B cell (primary cell): ENCODE data around the gene CGNL1. TPM values are rescaled to one million over a fixed set of nuclear protein-coding genes. Genes with fewer than 3 reads are reported as not detected.

ENCODE experiments used
- ATAC-seq: fragments of 200-7000 bp; cut with Tn5 transposase; one replicate; pipeline ENCODE4 v1.10.0; 2021; ENCODE audit warnings: low read depth, mild to moderate bottlenecking, moderate number of reproducible peaks, moderate library complexity
- CTCF ChIA-PET: fragments of 350-600 bp; sonication (Branson Sonifier 250); formaldehyde crosslinking; loops from one replicate; lab custom pipeline; 2021; ENCODE audit warnings: antibody characterized with exemption, inconsistent platforms; lab: Charles Lee
- POLR2A ChIA-PET: fragments of 350-600 bp; sonication (Branson Sonifier 250); formaldehyde crosslinking; loops from one replicate; lab custom pipeline; 2021; ENCODE audit warnings: antibody characterized with exemption; lab: Charles Lee
- DNase-seq: peaks from one replicate; pipeline ENCODE4 v3.0.0; 2013
- H2AFZ ChIP-seq: 2 replicates; pipeline ENCODE4 v1.6.1; 2012; ENCODE audit warnings: mild to moderate bottlenecking, low read depth, low read length; ENCODE audit not compliant: insufficient read depth, poor library complexity, severe bottlenecking
- H3K27ac ChIP-seq, 2 donors: 1 replicate in 1 of 2; 2 replicates in 1 of 2; pipeline ENCODE4 v1.5.1; 2012 to 2013; ENCODE audit warnings: low read length in 2 of 2, mild to moderate bottlenecking in 2 of 2, moderate library complexity in 1 of 2
- H3K27me3 ChIP-seq, 4 experiments: fragments of 200-600 bp in 1 of 4; sonication (generic) in 1 of 4; replicated peaks in 1 of 4; 1 replicate in 2 of 4; 2 replicates in 2 of 4; pipeline versions ENCODE4 v1.6.1 to v1.7.0; 2013 to 2016; ENCODE audit warnings: low read length in 3 of 4, mild to moderate bottlenecking in 2 of 4, mixed read lengths in 1 of 4, moderate library complexity in 1 of 4; ENCODE audit not compliant: insufficient read depth in 4 of 4, control insufficient read depth in 3 of 4; ENCODE audit errors: control extremely low read depth in 1 of 4
- H3K36me3 ChIP-seq, 2 experiments: replicated peaks in 1 of 2; 1 replicate in 1 of 2; 2 replicates in 1 of 2; pipeline versions ENCODE4 v1.6.1 to v1.7.1; 2013; ENCODE audit warnings: low read length in 1 of 2; ENCODE audit not compliant: insufficient read depth in 2 of 2, control insufficient read depth in 1 of 2; ENCODE audit errors: control extremely low read depth in 1 of 2, extremely low read depth in 1 of 2
- H3K4me1 ChIP-seq, 2 donors: fragments of 200-600 bp in 1 of 2; sonication (generic) in 1 of 2; 1 replicate in 1 of 2; 2 replicates in 1 of 2; pipeline versions ENCODE4 v1.5.1 to v1.6.1; 2013 to 2017; ENCODE audit warnings: low read length in 2 of 2; ENCODE audit not compliant: control insufficient read depth in 2 of 2, insufficient read depth in 2 of 2
- H3K4me2 ChIP-seq: replicated peaks from 2 replicates; pipeline ENCODE3; 2012; ENCODE audit warnings: mild to moderate bottlenecking, low read depth, low read length; ENCODE audit not compliant: poor library complexity, severe bottlenecking
- H3K4me3 ChIP-seq, 5 experiments: fragments of 200-600 bp in 1 of 5; sonication (generic) in 1 of 5; 1 replicate in 3 of 5; 2 replicates in 2 of 5; pipeline versions ENCODE4 v1.5.1 to v1.7.0; 2011 to 2016; ENCODE audit warnings: low read length in 4 of 5, mild to moderate bottlenecking in 4 of 5, low read depth in 2 of 5, control low read depth in 1 of 5, moderate library complexity in 1 of 5; ENCODE audit not compliant: insufficient read depth in 1 of 5; ENCODE audit errors: control extremely low read depth in 1 of 5, extremely low read depth in 1 of 5
- H3K79me2 ChIP-seq: fragments of 200-600 bp; sonication (generic); one replicate; pipeline ENCODE4 v1.6.0; 2016; ENCODE audit warnings: low read length; ENCODE audit not compliant: control insufficient read depth, insufficient read depth
- H3K9ac ChIP-seq: fragments of 200-600 bp; sonication (generic); 2 replicates; pipeline ENCODE4 v1.6.1; 2017; ENCODE audit warnings: mild to moderate bottlenecking, low read length, moderate library complexity
- H3K9me3 ChIP-seq, 3 donors: one replicate each; pipeline versions ENCODE4 v1.6.1 to v1.7.1; 2013; ENCODE audit warnings: low read length in 2 of 3; ENCODE audit not compliant: control insufficient read depth in 2 of 3, insufficient read depth in 1 of 3; ENCODE audit errors: control extremely low read depth in 1 of 3
- H4K20me1 ChIP-seq: 2 replicates; pipeline ENCODE4 v1.6.0; 2012; ENCODE audit warnings: mild to moderate bottlenecking, low read length; ENCODE audit not compliant: insufficient read depth, control insufficient read depth, poor library complexity, severe bottlenecking
- H3K27ac Mint-ChIP-seq: one replicate; pipeline ENCODE4 v1.8.0; 2021; ENCODE audit warnings: mixed read lengths
- H3K27me3 Mint-ChIP-seq: one replicate; pipeline ENCODE4 v1.8.0; 2021; ENCODE audit warnings: mixed read lengths
- H3K4me1 Mint-ChIP-seq: one replicate; pipeline ENCODE4 v1.8.0; 2021; ENCODE audit warnings: mixed read lengths
- H3K4me3 Mint-ChIP-seq: one replicate; pipeline ENCODE4 v1.8.0; 2021; ENCODE audit warnings: mixed read lengths
- H3K9me3 Mint-ChIP-seq: one replicate; pipeline ENCODE4 v1.8.0; 2022; ENCODE audit warnings: mixed read lengths; ENCODE audit not compliant: insufficient read depth
- EZH2 ChIP-seq: IDR thresholded peaks from 2 replicates; pipeline ENCODE4 v1.6.1; 2012; ENCODE audit warnings: borderline replicate concordance, low read depth, mild to moderate bottlenecking, moderate library complexity, low read length; ENCODE audit not compliant: insufficient read depth, poor library complexity, severe bottlenecking
- WGBS: methylation state at CpG from one replicate; pipeline ENCODE4 v1.1.5; 2013; ENCODE audit warnings: missing lambda C conversion rate; ENCODE audit not compliant: insufficient coverage; 5-methylcytosine and 5-hydroxymethylcytosine counted together
- intact Hi-C: fragments of 100-400 bp; cut with micrococcal nuclease; formaldehyde crosslinking; loops from one replicate; pipeline ENCODE4 v1.10.0; 2022
- polyA plus RNA-seq: library from polyadenylated mRNA; depleted of rRNA; stranded (reverse); fragments of >200 nt; gene quantifications from 2 replicates; pipeline ENCODE4 v1.2.3, GENCODE V29; 2012
- total RNA-seq, 2 donors: library from RNA; stranded (reverse); fragments of 120-200 nt in 1 of 2; gene quantifications; 1 replicate in 1 of 2; 2 replicates in 1 of 2; pipeline versions ENCODE4 v1.2.3 to v1.2.4, GENCODE V29; 2013 to 2022
- TF ChIP-seq, protein P1 (sequence below): fragments of 200-600 bp; IDR thresholded peaks from one replicate; pipeline ENCODE4 v1.8.0; 2022; ENCODE audit warnings: antibody characterized with exemption, mild to moderate bottlenecking

CGNL1 gene
- total and polyA plus RNA-seq, 2 donors (not counting 1 experiment from before 2014, with no cell fraction given) = 0.03 to 0.12 TPM

DNA sequence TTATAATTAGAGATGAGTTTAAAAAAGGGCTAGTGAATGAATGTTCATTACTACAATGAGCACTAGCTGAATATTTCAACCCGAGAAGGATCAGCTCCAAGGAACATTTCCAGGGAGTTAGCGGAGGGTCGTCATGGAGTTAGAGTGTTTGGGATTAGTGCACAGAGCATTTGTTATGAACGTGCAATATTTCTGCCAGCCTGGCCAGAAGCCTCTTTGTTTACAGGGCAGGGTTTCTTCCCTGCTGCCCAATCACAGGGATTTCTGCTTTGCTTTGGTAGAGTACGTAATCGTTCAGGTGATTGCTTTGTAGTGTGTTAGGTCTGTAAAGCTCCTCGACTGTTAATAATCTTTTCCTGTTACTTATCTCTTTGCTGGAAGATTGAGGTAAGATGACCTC, 5.9 kb downstream of the CGNL1 start:
- Histone ChIP-seq H3K4me1 (peaks cover 1 to 5% of the 10 kb centered on the region in 2 donors), H3K4me2 (no peak overlapping the region), H2AFZ (no peak overlapping the region), H4K20me1 (no peaks in the 10 kb centered on the region), H3K4me3 (no peak overlapping the region), H3K9me3 (no peaks in the 10 kb centered on the region), H3K27ac (no peak overlapping the region), H3K79me2 (no peaks in the 10 kb centered on the region), H3K9ac (no peak overlapping the region), H3K36me3 (no peaks in the 10 kb centered on the region), H3K27me3 (peaks cover 0 to 19% (median 15%) of the 10 kb centered on the region in 4 experiments)
- DNase-seq (no peak), ATAC-seq (no peak)
- intact Hi-C loops = no loop called here
- Mint-ChIP-seq H3K4me3 (no peak overlapping the region), H3K27me3 (peaks cover 42% of the 10 kb centered on the region), H3K4me1 (peaks cover 4% of the 10 kb centered on the region), H3K9me3 (no peaks in the 10 kb centered on the region), H3K27ac (no peak overlapping the region)
- CTCF ChIA-PET = no interaction called here
- WGBS = 80% methylated on average over 4 of the region's 7 CpGs
- TF ChIP-seq EZH2 = no peak
- TF ChIP-seq, protein P1, sequence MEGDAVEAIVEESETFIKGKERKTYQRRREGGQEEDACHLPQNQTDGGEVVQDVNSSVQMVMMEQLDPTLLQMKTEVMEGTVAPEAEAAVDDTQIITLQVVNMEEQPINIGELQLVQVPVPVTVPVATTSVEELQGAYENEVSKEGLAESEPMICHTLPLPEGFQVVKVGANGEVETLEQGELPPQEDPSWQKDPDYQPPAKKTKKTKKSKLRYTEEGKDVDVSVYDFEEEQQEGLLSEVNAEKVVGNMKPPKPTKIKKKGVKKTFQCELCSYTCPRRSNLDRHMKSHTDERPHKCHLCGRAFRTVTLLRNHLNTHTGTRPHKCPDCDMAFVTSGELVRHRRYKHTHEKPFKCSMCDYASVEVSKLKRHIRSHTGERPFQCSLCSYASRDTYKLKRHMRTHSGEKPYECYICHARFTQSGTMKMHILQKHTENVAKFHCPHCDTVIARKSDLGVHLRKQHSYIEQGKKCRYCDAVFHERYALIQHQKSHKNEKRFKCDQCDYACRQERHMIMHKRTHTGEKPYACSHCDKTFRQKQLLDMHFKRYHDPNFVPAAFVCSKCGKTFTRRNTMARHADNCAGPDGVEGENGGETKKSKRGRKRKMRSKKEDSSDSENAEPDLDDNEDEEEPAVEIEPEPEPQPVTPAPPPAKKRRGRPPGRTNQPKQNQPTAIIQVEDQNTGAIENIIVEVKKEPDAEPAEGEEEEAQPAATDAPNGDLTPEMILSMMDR = no peak
- POLR2A ChIA-PET = no interaction called here

DNA sequence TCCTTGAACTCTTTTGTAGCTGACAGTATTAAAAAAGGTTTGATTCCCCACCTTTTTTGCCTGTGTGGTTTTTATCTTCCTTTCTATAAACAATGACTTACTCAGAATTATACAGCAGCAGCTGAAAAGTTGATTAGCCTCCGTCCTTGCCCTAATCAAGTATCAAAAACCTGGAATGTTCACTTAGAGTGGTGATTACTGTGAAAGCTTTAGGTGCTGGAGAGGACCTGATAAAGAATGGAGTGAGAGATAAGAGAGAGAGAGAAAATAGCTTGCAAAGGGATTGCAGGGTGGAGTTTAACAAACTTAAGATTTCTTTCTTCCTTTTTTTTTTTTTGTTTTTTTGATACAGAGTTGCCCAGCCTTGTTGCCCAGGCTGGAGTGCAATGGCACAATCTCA, 6.7 kb downstream of the CGNL1 start:
- Histone ChIP-seq H3K36me3 (no peaks in the 10 kb centered on the region), H4K20me1 (no peaks in the 10 kb centered on the region), H2AFZ (no peak overlapping the region), H3K9ac (no peak overlapping the region), H3K4me1 (no peaks in the 10 kb centered on the region), H3K4me3 (no peak overlapping the region), H3K27ac (no peak overlapping the region), H3K27me3 (peaks cover 0 to 12% (median 8%) of the 10 kb centered on the region in 4 experiments), H3K79me2 (no peaks in the 10 kb centered on the region), H3K4me2 (no peak overlapping the region), H3K9me3 (no peaks in the 10 kb centered on the region)
- Mint-ChIP-seq H3K4me1 (no peaks in the 10 kb centered on the region), H3K27me3 (peaks cover 38% of the 10 kb centered on the region), H3K4me3 (no peak overlapping the region), H3K9me3 (no peaks in the 10 kb centered on the region), H3K27ac (no peak overlapping the region)
- TF ChIP-seq, protein P1 = no peak
- no peak for TF ChIP-seq EZH2
- ATAC-seq = no peak
- CTCF ChIA-PET = no interaction called here
- DNase-seq = no peak
- WGBS = no CpG with 5 or more reads among the region's 1 CpG
- POLR2A ChIA-PET = no interaction called here
- intact Hi-C loops = no loop called here
